Right lobe of liver (tissue), 4 donors: ENCODE data around the gene SPG21.

Source experiments
- POLR2A ChIP-seq: fragments of 450-650 bp; IDR thresholded peaks from one replicate; pipeline ENCODE4 v1.6.1; 2017; ENCODE audit warnings: antibody characterized with exemption, mild to moderate bottlenecking
- TF ChIP-seq, protein P1 (sequence below), 4 donors: fragments of 200-600 bp in 3 of 4; fragments of 450-650 bp in 1 of 4; IDR thresholded peaks; one replicate each; pipeline versions ENCODE4 v1.5.1 to v1.8.0; 2016 to 2022; ENCODE audit warnings: antibody characterized with exemption in 4 of 4, mild to moderate bottlenecking in 2 of 4
- donor health status: DM: no; HTN: no; CAD: no.
- donor health status: DM: no; HTN: no; CAD: no.
- donor health status: DM: no; HTN: yes; CAD: no.

DNA sequence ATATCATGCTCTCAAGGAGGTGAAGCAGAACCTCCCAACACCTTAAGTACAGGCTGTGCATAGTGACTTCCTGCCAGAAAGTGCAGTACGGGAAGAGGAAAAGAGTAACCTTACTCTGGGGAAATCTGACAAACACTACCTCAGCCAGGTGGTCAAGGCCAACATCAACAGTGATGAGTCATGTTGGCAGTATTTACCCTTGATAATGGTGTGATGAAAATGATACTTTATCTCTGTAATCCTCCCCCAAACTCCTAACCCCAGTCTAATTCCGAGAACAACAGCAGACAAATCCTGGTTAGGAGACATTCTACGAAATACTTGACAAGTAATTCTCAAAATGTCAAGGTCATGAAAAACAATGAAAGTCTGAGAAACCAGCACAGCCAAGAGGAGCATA, 51.5 kb downstream of the SPG21 start:
- TF ChIP-seq, protein P1, sequence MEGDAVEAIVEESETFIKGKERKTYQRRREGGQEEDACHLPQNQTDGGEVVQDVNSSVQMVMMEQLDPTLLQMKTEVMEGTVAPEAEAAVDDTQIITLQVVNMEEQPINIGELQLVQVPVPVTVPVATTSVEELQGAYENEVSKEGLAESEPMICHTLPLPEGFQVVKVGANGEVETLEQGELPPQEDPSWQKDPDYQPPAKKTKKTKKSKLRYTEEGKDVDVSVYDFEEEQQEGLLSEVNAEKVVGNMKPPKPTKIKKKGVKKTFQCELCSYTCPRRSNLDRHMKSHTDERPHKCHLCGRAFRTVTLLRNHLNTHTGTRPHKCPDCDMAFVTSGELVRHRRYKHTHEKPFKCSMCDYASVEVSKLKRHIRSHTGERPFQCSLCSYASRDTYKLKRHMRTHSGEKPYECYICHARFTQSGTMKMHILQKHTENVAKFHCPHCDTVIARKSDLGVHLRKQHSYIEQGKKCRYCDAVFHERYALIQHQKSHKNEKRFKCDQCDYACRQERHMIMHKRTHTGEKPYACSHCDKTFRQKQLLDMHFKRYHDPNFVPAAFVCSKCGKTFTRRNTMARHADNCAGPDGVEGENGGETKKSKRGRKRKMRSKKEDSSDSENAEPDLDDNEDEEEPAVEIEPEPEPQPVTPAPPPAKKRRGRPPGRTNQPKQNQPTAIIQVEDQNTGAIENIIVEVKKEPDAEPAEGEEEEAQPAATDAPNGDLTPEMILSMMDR (IDR thresholded peaks at IDR 0.05), result no peak
- no peak for TF ChIP-seq POLR2A
